ENCODE data around the gene RTL10.

The RTL10 gene, protein sequence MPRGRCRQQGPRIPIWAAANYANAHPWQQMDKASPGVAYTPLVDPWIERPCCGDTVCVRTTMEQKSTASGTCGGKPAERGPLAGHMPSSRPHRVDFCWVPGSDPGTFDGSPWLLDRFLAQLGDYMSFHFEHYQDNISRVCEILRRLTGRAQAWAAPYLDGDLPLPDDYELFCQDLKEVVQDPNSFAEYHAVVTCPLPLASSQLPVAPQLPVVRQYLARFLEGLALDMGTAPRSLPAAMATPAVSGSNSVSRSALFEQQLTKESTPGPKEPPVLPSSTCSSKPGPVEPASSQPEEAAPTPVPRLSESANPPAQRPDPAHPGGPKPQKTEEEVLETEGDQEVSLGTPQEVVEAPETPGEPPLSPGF

DNA sequence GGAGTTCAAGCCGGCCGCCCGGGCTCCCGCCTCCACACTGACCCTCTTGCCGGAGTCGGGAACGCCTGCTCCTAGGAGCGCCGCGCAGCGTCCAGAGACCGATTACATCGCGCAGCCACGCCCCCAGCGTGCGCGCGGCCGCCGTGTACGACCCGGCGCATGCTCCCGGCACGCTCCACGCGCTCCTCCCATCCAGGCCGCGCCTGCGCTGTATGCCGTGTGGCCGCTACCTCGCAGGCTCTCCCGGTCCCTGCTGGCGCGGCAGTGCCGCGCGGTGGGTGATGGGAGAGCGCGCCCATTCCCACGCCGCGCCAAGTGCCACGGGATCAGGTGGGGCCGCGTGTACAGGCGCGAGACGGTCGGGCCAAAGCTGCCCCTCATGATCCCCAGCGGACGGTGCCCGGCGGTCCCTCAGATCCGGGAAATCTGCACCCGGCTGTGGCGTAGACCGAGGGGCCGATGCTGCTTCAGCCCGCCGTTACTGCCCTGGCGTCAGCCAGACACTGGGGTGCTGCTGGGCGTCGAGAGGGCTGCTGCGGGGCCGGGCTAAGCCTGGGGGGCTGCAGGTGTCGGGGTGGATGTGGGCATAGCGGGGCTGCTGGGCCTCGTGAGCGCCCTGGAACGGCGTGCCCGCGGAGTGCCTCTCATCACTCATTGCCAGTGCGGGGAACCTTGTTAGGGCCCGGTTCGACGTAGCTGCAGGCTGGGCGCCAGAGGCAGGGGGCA is at the start of gene RTL10, which contains the start of gene GNB1L:
TSS of gene RTL10 (minus strand) at position 97 of the 726 bp plus-strand sequence. CDS start 2,613 bp downstream, outside the sequence.
TSS of gene GNB1L (minus strand) at position 97 of the 726 bp plus-strand sequence. CDS start 33,519 bp downstream, outside the sequence.
- ATAC-seq (peak; percentile 91), DNase-seq (peak; percentile 98)

GRCh38 chr22:19904174-19904856 is 49.6 kb upstream of the RTL10 start:
- DNase-seq (no peak), ATAC-seq (no peak)

- DNase-seq (no peak), ATAC-seq (no peak)
Measured at GRCh38 chr22:19903513-19903912, 48.8 kb upstream of the RTL10 start.

DNA sequence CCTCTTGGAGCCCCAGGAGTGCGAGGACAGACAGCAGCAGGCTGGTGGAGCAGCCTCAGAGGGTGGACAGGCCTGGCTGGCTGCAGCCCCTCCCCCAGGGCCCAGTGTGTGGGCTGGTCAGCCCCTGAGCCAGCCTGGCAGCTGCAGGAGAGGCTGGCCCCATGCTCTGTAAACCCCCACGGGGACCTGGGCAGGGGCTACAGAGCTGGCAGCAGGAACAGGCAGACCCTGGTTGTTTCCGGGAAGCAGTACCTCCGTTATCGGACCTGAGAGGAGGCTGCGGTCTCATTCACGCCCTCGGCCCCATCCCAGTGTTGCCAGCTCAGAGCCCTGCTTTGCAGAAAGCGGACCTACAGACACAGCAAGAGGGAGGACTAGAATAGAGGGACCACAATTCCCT is 48.4 kb upstream of the RTL10 start:
- ATAC-seq (no peak), DNase-seq (no peak)

GRCh38 chr22:19902245-19902715 is 47.6 kb upstream of the RTL10 start:
- ATAC-seq: no peak
- DNase-seq: no peak

- no peak for DNase-seq
- ATAC-seq: no peak
Measured at GRCh38 chr22:19901577-19902244, 47.0 kb upstream of the RTL10 start.

GRCh38 chr22:19900707-19901436 is 46.2 kb upstream of the RTL10 start:
- DNase-seq (no peak), ATAC-seq (no peak)

DNA sequence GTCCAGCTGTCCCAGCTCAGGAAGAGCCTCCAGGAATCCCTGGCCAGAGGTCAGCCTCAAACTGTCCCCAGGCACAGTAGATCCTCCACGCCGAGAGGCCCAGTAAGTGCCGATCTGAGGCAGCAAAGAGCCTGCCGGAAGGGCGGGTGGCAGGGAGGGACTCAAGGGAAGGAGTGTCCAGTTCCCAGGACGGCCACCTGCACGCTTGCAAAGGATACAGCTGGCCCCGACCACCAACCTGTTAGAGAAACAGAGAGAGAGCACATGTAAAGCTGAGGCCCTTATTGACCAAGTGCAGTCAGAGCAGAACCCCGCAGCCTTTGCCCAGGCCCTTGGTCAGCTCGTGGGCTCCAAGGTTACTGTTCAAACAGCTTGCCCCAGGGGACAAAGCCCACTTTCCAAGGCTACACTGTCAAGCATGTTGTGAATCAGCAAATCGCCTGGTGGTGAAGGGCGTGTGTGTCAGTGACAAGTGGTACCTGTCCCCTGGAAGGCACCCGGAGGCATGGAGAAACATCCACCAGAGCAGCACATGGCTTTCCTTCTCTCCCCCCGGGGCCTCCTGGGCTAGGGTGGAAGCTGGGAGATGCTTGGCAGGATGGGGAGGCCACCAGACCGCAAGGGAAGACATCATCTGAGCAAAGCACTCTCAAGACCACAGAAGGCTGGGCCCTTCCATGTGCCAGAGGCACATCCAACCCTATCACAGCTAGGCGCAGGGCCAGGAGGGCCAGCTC is 44.3 kb upstream of the RTL10 start:
- no peak for ATAC-seq
- DNase-seq: no peak

GRCh38 chr22:19898145-19898544 is 43.5 kb upstream of the RTL10 start:
- ATAC-seq: no peak
- no peak for DNase-seq

DNA sequence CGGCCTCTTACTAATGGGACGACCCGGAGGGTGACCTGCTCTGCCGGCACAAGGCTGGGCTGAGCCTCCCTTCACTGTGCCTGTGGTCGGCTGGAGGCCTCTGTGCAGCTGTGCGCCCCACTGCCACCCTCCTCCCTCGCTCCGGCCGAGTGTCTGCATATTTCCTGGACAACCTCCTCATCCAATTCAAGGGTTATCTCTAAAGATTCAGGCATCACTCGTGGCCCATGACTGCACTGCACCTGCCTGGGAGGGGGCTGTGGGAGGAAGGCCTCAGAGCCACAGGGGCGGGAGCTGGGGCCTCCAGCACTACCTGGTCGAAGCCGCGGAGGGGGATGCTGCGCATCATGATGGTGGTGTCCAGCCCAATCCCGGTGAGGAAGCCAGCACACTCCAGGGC is 43.1 kb upstream of the RTL10 start:
- no peak for DNase-seq
- no peak for ATAC-seq

DNA sequence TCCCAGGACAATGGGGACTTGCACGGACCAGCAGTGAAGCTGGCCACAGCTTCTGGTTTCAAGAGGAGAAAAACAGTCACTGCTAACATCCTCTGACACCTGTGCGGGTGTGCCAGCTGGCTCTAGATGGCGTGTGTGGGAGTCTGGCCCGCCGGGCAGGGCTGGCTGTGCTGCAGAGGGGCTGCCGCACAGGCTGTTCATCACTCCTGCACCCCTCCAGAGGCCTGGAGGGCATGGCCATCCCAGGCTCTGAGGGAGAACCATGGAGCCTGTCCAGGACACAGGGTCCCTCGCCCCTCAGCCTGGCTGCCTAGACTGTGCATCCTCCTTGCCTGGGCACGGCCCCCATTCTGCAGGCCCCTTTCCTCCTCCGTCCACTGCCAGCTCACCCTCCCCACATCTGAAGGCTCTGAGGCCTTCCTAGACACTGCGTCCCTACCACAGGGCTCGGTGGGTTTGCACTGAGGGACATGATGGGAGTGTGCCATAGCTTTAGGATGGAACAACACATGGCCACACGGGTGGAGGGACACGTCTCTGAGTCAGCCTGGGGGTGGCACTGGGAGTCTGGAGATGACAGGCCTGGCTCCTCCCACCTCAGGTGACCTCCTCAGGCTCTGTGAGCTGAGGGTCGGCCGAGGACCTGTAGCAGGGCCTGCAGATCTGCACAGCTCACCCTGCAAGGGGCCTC is 42.1 kb upstream of the RTL10 start:
- ATAC-seq: peak; percentile 37
- no peak for DNase-seq

- DNase-seq: no peak
- no peak for ATAC-seq
Measured at GRCh38 chr22:19895160-19895849, 40.6 kb upstream of the RTL10 start.

DNA sequence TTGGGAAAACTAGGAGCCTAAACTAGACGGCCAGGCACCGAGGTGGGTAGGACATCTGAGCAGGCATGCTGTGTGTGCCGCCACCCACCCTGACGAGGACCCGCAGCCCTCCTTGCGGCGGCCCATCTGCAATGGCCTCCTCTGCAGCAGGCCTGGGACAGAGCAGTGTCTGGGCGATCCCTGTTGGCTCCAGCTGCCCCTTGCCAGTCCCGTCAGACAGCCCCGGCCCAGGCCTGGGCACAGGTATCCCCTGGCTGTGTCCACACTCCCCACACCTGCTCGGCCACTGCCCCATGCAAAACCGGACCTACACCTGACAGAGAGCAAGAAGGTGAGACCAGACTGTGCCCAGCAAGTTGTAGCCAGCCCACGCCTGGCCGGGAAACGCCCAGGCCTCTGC is 38.7 kb upstream of the RTL10 start:
- ATAC-seq: no peak
- DNase-seq: no peak

- ATAC-seq: no peak
- DNase-seq: no peak
Measured at GRCh38 chr22:19892925-19893324, 38.3 kb upstream of the RTL10 start.

GRCh38 chr22:19892257-19892879 is 37.7 kb upstream of the RTL10 start:
- ATAC-seq (peak; percentile 66), DNase-seq (peak; percentile 70)

- ATAC-seq: peak; percentile 77
- peak; percentile 83 for DNase-seq
Measured at GRCh38 chr22:19891317-19892256, 36.9 kb upstream of the RTL10 start.

GRCh38 chr22:19890502-19891316 is 36.0 kb upstream of the RTL10 start:
- no peak for DNase-seq

More at GRCh38 chr22:19890502-19891316, 36.0 kb upstream of the RTL10 start:
- no peak for ATAC-seq

All from stimulated activated naive CD8-positive, alpha-beta T cell treated with anti-CD3 and anti-CD28 coated beads, Interleukin-15, Interleukin-2, amounts not matched to agents 100 U/mL and 50 U/mL, for 24 hours (primary cell).